ENCODE data around the gene CMTM3. TPM values are rescaled to one million over a fixed set of nuclear protein-coding genes. Genes with fewer than 3 reads are reported as not detected.
"Not testable (repeated sequence)": the region's sequence is repeated elsewhere in the genome, so short reads cannot be mapped to it uniquely, and the experiment has no call there.

CMTM3 gene
- total RNA-seq, 3 donors from 2014 or later = 3.1 to 15.9 (median 9.3) TPM

DNA sequence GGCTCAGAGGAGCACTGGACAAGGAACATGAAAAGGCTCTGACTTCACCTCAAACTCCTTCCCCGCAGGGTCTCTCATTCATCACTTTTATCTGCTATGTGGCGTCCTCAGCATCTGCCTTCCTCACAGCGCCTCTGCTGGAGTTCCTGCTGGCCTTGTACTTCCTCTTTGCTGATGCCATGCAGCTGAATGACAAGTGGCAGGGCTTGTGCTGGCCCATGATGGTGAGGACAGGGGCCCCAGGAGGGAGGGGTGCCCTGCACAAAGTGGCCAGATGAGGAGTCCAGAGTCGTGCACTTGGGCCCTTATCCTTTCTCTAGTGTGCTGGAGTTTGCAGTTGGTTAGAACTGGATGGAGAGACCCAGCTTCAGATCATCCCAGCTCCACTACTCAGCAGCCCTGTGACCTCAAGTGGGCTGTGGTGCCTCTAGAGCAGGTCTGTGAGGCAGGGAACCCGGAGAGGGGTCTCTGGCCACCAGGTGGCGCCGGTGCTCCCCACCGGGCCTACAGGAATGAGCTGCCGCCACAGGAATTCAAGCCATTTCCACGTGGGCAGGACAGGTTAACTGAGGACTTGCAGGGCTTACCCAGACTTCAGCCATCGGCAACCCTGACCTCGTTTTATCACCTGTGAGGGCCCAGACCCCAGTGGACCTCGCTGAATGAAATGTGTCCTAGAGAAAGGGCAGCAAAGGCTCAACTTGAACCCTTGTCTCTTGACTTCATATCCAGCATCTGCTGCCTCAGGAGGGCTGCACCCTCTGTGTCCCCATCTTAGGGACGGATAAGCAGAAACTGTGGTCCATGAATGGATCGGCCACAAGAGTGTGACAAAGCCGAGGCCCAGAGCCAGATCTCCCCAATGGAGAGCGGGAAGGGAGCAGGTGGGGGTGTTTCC is 4.0 kb downstream of the CMTM3 start:
- Histone ChIP-seq H3K4me1 (ENCODE audit: low read depth) (peaks cover 17% of the 10 kb centered on the region), H3K36me3 (ENCODE audit: low read depth) (no peaks in the 10 kb centered on the region)
- intact Hi-C loops (cut with DNase I, micrococcal nuclease) = loop anchor here in 1 of 2 donors (10.0 kb wide), 1 partner anchor 204 kb away; no protein-coding TSS in a partner anchor

DNA sequence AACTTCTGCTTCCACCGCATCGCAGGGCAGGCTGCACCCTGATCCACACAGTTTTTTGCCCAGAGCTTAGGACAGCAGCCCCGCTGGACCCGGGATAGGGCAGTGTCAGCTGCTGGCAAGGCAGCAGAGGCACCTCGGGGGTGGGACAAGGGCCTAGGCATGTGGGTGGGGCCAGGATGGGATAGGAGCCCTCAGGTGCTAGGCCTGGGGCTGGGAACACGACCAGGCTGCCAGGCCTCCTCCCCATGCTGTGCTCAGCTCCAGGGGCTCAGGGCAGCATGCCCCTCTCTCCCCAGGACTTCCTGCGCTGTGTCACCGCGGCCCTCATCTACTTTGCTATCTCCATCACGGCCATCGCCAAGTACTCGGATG is 4.6 kb downstream of the CMTM3 start:
- DNase-seq = no peak
- peaks cover 17% of the 10 kb centered on the region for H3K4me1 ChIP-seq (ENCODE audit: low read depth)
- no peak for ATAC-seq
- no peak overlapping the region for H3K4me3 ChIP-seq
- TF ChIP-seq, protein P1, sequence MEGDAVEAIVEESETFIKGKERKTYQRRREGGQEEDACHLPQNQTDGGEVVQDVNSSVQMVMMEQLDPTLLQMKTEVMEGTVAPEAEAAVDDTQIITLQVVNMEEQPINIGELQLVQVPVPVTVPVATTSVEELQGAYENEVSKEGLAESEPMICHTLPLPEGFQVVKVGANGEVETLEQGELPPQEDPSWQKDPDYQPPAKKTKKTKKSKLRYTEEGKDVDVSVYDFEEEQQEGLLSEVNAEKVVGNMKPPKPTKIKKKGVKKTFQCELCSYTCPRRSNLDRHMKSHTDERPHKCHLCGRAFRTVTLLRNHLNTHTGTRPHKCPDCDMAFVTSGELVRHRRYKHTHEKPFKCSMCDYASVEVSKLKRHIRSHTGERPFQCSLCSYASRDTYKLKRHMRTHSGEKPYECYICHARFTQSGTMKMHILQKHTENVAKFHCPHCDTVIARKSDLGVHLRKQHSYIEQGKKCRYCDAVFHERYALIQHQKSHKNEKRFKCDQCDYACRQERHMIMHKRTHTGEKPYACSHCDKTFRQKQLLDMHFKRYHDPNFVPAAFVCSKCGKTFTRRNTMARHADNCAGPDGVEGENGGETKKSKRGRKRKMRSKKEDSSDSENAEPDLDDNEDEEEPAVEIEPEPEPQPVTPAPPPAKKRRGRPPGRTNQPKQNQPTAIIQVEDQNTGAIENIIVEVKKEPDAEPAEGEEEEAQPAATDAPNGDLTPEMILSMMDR (IDR thresholded peaks at IDR 0.05) = no peak
- no peaks in the 10 kb centered on the region for H3K9me3 ChIP-seq
- intact Hi-C loops (cut with DNase I, micrococcal nuclease) = loop anchor here in 1 of 2 donors (10.0 kb wide), 1 partner anchor 204 kb away; no protein-coding TSS in a partner anchor
- H3K36me3 ChIP-seq (ENCODE audit: low read depth) = no peaks in the 10 kb centered on the region

More for the DNA sequence above, 4.0 kb downstream of the CMTM3 start:
- peak; percentile 68 for ATAC-seq
- no peaks in the 10 kb centered on the region for H3K9me3 ChIP-seq
- H3K4me3 ChIP-seq = no peak overlapping the region
- peak; percentile 80 to 94 (median 89) for DNase-seq
- TF ChIP-seq, protein P1 (IDR thresholded peaks at IDR 0.05) = peak; percentile 89

DNA sequence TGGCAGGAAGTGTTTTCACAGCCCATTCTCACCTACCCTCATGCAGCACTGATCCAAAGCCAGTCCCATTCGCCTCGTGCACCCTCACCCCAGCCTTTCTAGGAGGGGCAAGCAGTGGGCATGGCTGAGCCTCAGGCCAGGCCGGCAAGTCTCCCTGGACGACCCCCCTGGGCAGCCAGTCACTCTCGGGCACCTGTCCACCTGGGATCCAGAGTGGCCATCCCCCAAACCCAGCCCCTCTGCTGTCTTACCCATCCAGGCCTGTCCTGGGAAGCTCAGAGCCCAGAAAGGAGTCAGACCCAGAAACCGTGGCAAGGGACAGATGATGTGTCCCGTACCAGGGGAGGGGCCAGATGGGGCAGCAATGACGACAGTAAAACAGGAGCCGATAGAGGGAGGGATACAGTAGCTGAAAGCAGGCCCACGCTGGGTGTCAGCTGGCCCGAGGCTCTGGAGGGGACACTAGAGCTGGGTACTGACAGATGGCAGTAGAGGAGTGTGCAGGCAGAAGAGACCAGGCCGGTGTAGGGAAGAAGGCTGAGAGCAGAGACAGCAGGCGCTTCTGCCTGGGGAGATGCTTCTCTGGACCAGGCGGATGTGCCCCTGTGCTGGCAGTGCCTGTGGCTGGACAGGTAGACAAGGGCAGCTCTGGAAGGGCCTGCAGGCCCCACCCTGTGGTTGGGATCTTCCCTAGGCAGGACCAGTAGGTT is 5.8 kb downstream of the CMTM3 start:
- ATAC-seq (no peak), DNase-seq (no peak)
- TF ChIP-seq, protein P1 (IDR thresholded peaks at IDR 0.05) = no peak
- intact Hi-C loops (cut with DNase I, micrococcal nuclease) = no loop called here
- Histone ChIP-seq H3K4me3 (no peak overlapping the region), H3K9me3 (no peaks in the 10 kb centered on the region), H3K4me1 (ENCODE audit: low read depth) (peaks cover 13% of the 10 kb centered on the region), H3K36me3 (ENCODE audit: low read depth) (no peaks in the 10 kb centered on the region)

DNA sequence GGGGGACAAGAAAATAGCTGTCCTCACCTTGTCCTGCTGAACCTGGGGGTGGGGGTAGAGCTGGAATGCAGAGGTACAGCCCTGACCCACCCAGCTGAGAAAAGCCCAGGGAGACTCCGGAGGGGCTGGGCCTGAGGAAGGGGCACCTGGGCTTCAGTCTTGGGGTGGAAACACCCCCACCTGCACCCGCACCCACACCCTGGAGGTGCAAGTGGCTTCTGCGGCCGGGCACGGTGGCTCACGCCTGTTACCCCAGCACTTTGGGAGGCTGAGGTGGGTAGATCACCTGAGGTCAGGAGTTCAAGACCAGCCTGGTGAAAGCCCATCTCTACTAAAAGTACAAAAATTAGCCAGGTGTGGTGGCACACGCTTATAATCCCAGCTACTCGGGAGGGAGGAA is 7.4 kb downstream of the CMTM3 start:
- intact Hi-C loops (cut with DNase I, micrococcal nuclease); H3K36me3 ChIP-seq (ENCODE audit: low read depth); H3K4me3 ChIP-seq; ATAC-seq; H3K4me1 ChIP-seq (ENCODE audit: low read depth); H3K9me3 ChIP-seq; DNase-seq: not testable (repeated sequence)

DNA sequence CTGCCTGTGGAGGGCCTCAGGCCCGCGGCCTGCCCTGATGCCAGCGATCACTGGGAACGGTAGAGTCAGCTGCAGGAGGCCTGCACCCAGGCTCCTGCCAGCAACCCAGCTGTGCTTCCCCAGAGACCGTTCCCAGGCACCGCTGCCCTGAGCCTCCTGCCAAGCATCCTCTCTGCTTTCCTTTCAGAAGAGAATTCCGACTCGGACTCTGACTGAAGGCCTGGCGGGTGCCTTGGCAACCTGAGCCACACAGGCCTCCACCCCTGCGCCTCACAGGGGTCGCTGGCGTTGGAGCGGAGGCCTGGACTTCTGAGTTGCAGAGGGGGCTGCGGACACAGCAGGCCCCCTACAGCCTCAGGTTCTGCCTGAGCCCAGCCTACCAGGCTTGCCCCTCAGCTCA is 7.9 kb downstream of the CMTM3 start:
- H3K36me3 ChIP-seq (ENCODE audit: low read depth) = no peaks in the 10 kb centered on the region
- intact Hi-C loops (cut with DNase I, micrococcal nuclease) = no loop called here

More for the DNA sequence above, 7.9 kb downstream of the CMTM3 start:
- Histone ChIP-seq H3K4me3 (no peak overlapping the region), H3K4me1 (ENCODE audit: low read depth) (peaks cover 4% of the 10 kb centered on the region), H3K9me3 (no peaks in the 10 kb centered on the region)
- DNase-seq (no peak), ATAC-seq (no peak)
- TF ChIP-seq, protein P1 (IDR thresholded peaks at IDR 0.05) = no peak
